Activated CD4-positive, alpha-beta memory T cell treated with anti-CD3 and anti-CD28 coated beads for 36 hours (primary cell): ENCODE measurements around the gene TYW1B. TPM values are rescaled to one million over a fixed set of nuclear protein-coding genes. Genes with fewer than 3 reads are reported as not detected.
"Not testable (repeated sequence)": the region's sequence is repeated elsewhere in the genome, so short reads cannot be mapped to it uniquely, and the experiment has no call there.

Experiments
- CTCF ChIA-PET: fragments of 350-600 bp; sonication (Branson Sonifier 250); formaldehyde crosslinking; loops from one replicate; lab custom pipeline; 2021; ENCODE audit warnings: antibody characterized with exemption, inconsistent platforms; lab: Charles Lee
- POLR2A ChIA-PET: fragments of 350-600 bp; sonication (Branson Sonifier 250); formaldehyde crosslinking; loops from one replicate; lab custom pipeline; 2021; ENCODE audit warnings: antibody characterized with exemption; lab: Charles Lee
- DNase-seq: peaks from one replicate; pipeline ENCODE4 v3.0.0-alpha.2; 2020
- H3K27ac Mint-ChIP-seq: one replicate; pipeline ENCODE4 v1.8.0; 2021; ENCODE audit warnings: mixed read lengths
- H3K27me3 Mint-ChIP-seq: one replicate; pipeline ENCODE4 v1.8.0; 2021; ENCODE audit warnings: mixed read lengths
- H3K36me3 Mint-ChIP-seq: one replicate; pipeline ENCODE4 v1.8.0; 2021; ENCODE audit warnings: mixed read lengths
- H3K4me1 Mint-ChIP-seq: one replicate; pipeline ENCODE4 v1.8.0; 2021; ENCODE audit warnings: low read depth, mixed read lengths
- H3K4me3 Mint-ChIP-seq: one replicate; pipeline ENCODE4 v1.8.0; 2021; ENCODE audit warnings: mild to moderate bottlenecking, mixed read lengths
- H3K9me3 Mint-ChIP-seq: one replicate; pipeline ENCODE4 v1.8.0; 2021; ENCODE audit warnings: mixed read lengths
- intact Hi-C: fragments of 100-400 bp; cut with micrococcal nuclease; formaldehyde crosslinking; loops from one replicate; pipeline ENCODE4 v1.15.1; 2023
- total RNA-seq, 2 experiments: library from RNA; stranded (reverse); gene quantifications; one replicate each; pipeline ENCODE4 v1.2.3, GENCODE V29; 2021

The TYW1B gene
- total RNA-seq, 2 experiments from 2014 or later, result 2.9 to 3.8 TPM

GRCh38 chr7:72837291-72837690, 9.3 kb upstream of the TYW1B start:
- peaks cover 12% of the 10 kb centered on the region for H3K4me1 Mint-ChIP-seq
- H3K27me3 Mint-ChIP-seq, H3K4me3 Mint-ChIP-seq, intact Hi-C loops, DNase-seq, H3K27ac Mint-ChIP-seq, POLR2A ChIA-PET: not testable (repeated sequence)
- peaks cover 47% of the 10 kb centered on the region for H3K36me3 Mint-ChIP-seq
- peaks cover 16% of the 10 kb centered on the region for H3K9me3 Mint-ChIP-seq
- CTCF ChIA-PET, result interaction anchor here (0.6 to 1.2 kb wide), 2 partner anchors 10 to 77 kb away, joined by 3 to 4 read pairs; no protein-coding TSS in a partner anchor

GRCh38 chr7:72830567-72830966, 2.6 kb upstream of the TYW1B start:
- H3K4me3 Mint-ChIP-seq, result peak overlapping the region; percentile 89
- POLR2A ChIA-PET, intact Hi-C loops, H3K27me3 Mint-ChIP-seq, H3K9me3 Mint-ChIP-seq, DNase-seq: not testable (repeated sequence)
- CTCF ChIA-PET, result interaction anchor here (0.6 kb wide), 1 partner anchor 323 kb away, joined by 3 read pairs; no protein-coding TSS in a partner anchor
- H3K4me1 Mint-ChIP-seq, result peaks cover 27% of the 10 kb centered on the region
- peak overlapping the region; percentile 94 for H3K27ac Mint-ChIP-seq
- peaks cover 20% of the 10 kb centered on the region for H3K36me3 Mint-ChIP-seq

GRCh38 chr7:72829687-72830354, 1.8 kb upstream of the TYW1B start:
- Mint-ChIP-seq H3K4me1 (peaks cover 27% of the 10 kb centered on the region), H3K27ac (peak overlapping the region; percentile 94), H3K4me3 (peak overlapping the region; percentile 89), H3K36me3 (peaks cover 20% of the 10 kb centered on the region)
- POLR2A ChIA-PET, H3K27me3 Mint-ChIP-seq, H3K9me3 Mint-ChIP-seq: not testable (repeated sequence)
- peak; percentile 67 for DNase-seq
- CTCF ChIA-PET, result interaction anchor here (0.7 to 1.5 kb wide), 4 partner anchors 83 to 335 kb away, joined by 3 to 8 read pairs (median 4); no protein-coding TSS in a partner anchor
- intact Hi-C loops, result loop anchor here (2.0 to 10.0 kb wide), 3 partner anchors 49 to 625 kb away; no protein-coding TSS in a partner anchor

GRCh38 chr7:72829291-72829686, 1.3 kb upstream of the TYW1B start:
- Mint-ChIP-seq H3K36me3 (peaks cover 18% of the 10 kb centered on the region), H3K27ac (peak overlapping the region; percentile 94), H3K4me3 (peak overlapping the region; percentile 89), H3K4me1 (peaks cover 27% of the 10 kb centered on the region)
- intact Hi-C loops, result loop anchor here (2.0 to 10.0 kb wide), 3 partner anchors 50 to 626 kb away; no protein-coding TSS in a partner anchor
- H3K9me3 Mint-ChIP-seq, POLR2A ChIA-PET, H3K27me3 Mint-ChIP-seq: not testable (repeated sequence)
- CTCF ChIA-PET, result interaction anchor here (0.7 to 1.5 kb wide), 4 partner anchors 84 to 335 kb away, joined by 3 to 8 read pairs (median 4); no protein-coding TSS in a partner anchor
- peak; percentile 99 for DNase-seq

- H3K4me1 Mint-ChIP-seq, H3K36me3 Mint-ChIP-seq, H3K27ac Mint-ChIP-seq, H3K9me3 Mint-ChIP-seq, POLR2A ChIA-PET, DNase-seq, H3K27me3 Mint-ChIP-seq, H3K4me3 Mint-ChIP-seq: not testable (repeated sequence)
- CTCF ChIA-PET, result interaction anchor here (0.7 to 1.6 kb wide), 4 partner anchors 22 to 93 kb away, joined by 3 to 8 read pairs (median 6); no protein-coding TSS in a partner anchor
- intact Hi-C loops, result loop anchor here (10.0 kb wide), 1 partner anchor 631 kb away; no protein-coding TSS in a partner anchor
Observed at GRCh38 chr7:72823765-72824732, 4.0 kb downstream of the TYW1B start.

- H3K4me1 Mint-ChIP-seq, H3K27me3 Mint-ChIP-seq, DNase-seq, POLR2A ChIA-PET, H3K4me3 Mint-ChIP-seq, H3K9me3 Mint-ChIP-seq, H3K27ac Mint-ChIP-seq: not testable (repeated sequence)
- H3K36me3 Mint-ChIP-seq, result peaks cover 11% of the 10 kb centered on the region
- intact Hi-C loops, result loop anchor here (10.0 kb wide), 1 partner anchor 632 kb away; no protein-coding TSS in a partner anchor
- CTCF ChIA-PET, result interaction anchor here (1.4 kb wide), 1 partner anchor 92 kb away, joined by 8 read pairs; no protein-coding TSS in a partner anchor
Observed at GRCh38 chr7:72822497-72822896, 5.5 kb downstream of the TYW1B start.

- H3K9me3 Mint-ChIP-seq, H3K27ac Mint-ChIP-seq, H3K4me3 Mint-ChIP-seq, H3K27me3 Mint-ChIP-seq, DNase-seq, CTCF ChIA-PET, POLR2A ChIA-PET, H3K4me1 Mint-ChIP-seq, intact Hi-C loops: not testable (repeated sequence)
- peaks cover 15% of the 10 kb centered on the region for H3K36me3 Mint-ChIP-seq
Observed at GRCh38 chr7:72818663-72819361, 9.2 kb downstream of the TYW1B start.

- H3K4me3 Mint-ChIP-seq, H3K4me1 Mint-ChIP-seq, intact Hi-C loops, DNase-seq, H3K27me3 Mint-ChIP-seq, POLR2A ChIA-PET, H3K27ac Mint-ChIP-seq, H3K9me3 Mint-ChIP-seq: not testable (repeated sequence)
- peaks cover 18% of the 10 kb centered on the region for H3K36me3 Mint-ChIP-seq
- CTCF ChIA-PET, result interaction anchor here (0.9 to 1.5 kb wide), 2 partner anchors 8 to 14 kb away, joined by 4 read pairs; no protein-coding TSS in a partner anchor
Observed at GRCh38 chr7:72817661-72818060, 10.3 kb downstream of the TYW1B start.

- peaks cover 22% of the 10 kb centered on the region for H3K36me3 Mint-ChIP-seq
- H3K9me3 Mint-ChIP-seq, intact Hi-C loops, DNase-seq, H3K4me1 Mint-ChIP-seq, H3K27me3 Mint-ChIP-seq, POLR2A ChIA-PET, H3K4me3 Mint-ChIP-seq, H3K27ac Mint-ChIP-seq: not testable (repeated sequence)
- CTCF ChIA-PET, result interaction anchor here (0.9 to 1.5 kb wide), 2 partner anchors 7 to 13 kb away, joined by 4 read pairs; no protein-coding TSS in a partner anchor
Observed at GRCh38 chr7:72816370-72817157, 11.4 kb downstream of the TYW1B start.

- POLR2A ChIA-PET, DNase-seq, H3K4me1 Mint-ChIP-seq, H3K27ac Mint-ChIP-seq, CTCF ChIA-PET, H3K27me3 Mint-ChIP-seq, H3K4me3 Mint-ChIP-seq, H3K9me3 Mint-ChIP-seq, intact Hi-C loops: not testable (repeated sequence)
- peaks cover 22% of the 10 kb centered on the region for H3K36me3 Mint-ChIP-seq
Observed at GRCh38 chr7:72810437-72810836, 17.6 kb downstream of the TYW1B start.

GRCh38 chr7:72808511-72808910, 19.5 kb downstream of the TYW1B start:
- DNase-seq, H3K4me3 Mint-ChIP-seq, H3K27me3 Mint-ChIP-seq, POLR2A ChIA-PET, CTCF ChIA-PET, H3K4me1 Mint-ChIP-seq, intact Hi-C loops, H3K9me3 Mint-ChIP-seq, H3K27ac Mint-ChIP-seq: not testable (repeated sequence)
- H3K36me3 Mint-ChIP-seq, result peaks cover 21% of the 10 kb centered on the region
